ENCODE measurements around the gene ZNF275.

DNA sequence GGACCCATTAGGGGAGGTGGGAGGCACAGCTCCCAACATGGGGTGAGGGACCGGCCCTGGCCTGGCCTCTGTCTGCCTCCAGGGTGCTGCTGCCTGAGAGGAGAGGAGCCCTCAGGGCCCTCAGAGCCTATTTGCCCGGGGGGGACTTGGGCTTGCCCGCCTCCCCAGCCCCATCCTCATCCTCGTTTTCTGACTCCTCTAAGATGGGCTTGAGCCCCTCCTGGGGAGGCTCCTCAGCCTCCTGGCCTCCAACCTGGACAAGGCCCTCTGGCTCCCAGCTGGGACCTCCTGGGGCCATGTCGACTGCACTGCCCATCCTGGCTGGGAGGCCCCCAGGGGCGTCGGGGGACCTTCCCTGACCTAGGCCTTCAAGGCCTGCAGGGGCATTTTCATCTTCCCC is 15.1 kb upstream of the ZNF275 start:
- no peak for TF ChIP-seq CTCF (IDR thresholded peaks at IDR 0.05)
- TF ChIP-seq TCF7L2 (IDR thresholded peaks at IDR 0.05; ENCODE audit: low read depth, low read length) = no peak
- TF ChIP-seq POLR2AphosphoS5 (IDR thresholded peaks at IDR 0.05; ENCODE audit: low read depth, low read length) = no peak

Measured in Panc1 (cell line).